Lower lobe of right lung (tissue), 2 donors: ENCODE measurements around the gene IFIT2. TPM values are rescaled to one million over a fixed set of nuclear protein-coding genes. Genes with fewer than 3 reads are reported as not detected.
"Not testable (repeated sequence)": the region's sequence is repeated elsewhere in the genome, so short reads cannot be mapped to it uniquely, and the experiment has no call there.

ENCODE experiments used
- ATAC-seq, 2 donors: fragments of 200-7000 bp; cut with Tn5 transposase; one replicate each; pipeline ENCODE4 v1.9.1; 2020 to 2022; ENCODE audit warnings: mild to moderate bottlenecking in 2 of 2, moderate library complexity in 2 of 2
- DNase-seq: peaks from one replicate; pipeline ENCODE4 v3.0.0-alpha.2; 2020
- H3K27ac ChIP-seq: fragments of 200-600 bp; one replicate; pipeline ENCODE4 v1.8.0; 2022
- H3K27me3 ChIP-seq: fragments of 200-600 bp; one replicate; pipeline ENCODE4 v1.8.0; 2022; ENCODE audit warnings: low read depth
- H3K36me3 ChIP-seq: fragments of 200-600 bp; one replicate; pipeline ENCODE4 v1.8.0; 2022; ENCODE audit warnings: mild to moderate bottlenecking
- H3K4me1 ChIP-seq: fragments of 200-600 bp; one replicate; pipeline ENCODE4 v1.8.0; 2022
- H3K4me3 ChIP-seq: fragments of 200-600 bp; one replicate; pipeline ENCODE4 v1.8.0; 2022; ENCODE audit warnings: mild to moderate bottlenecking
- H3K9me3 ChIP-seq: fragments of 200-600 bp; one replicate; pipeline ENCODE4 v1.8.0; 2022
- intact Hi-C: fragments of 100-400 bp; cut with DNase I; formaldehyde crosslinking; loops from one replicate; pipeline ENCODE4 v1.11.0; 2022
- total RNA-seq: library from RNA; stranded (reverse); fragmentation: NEBNext Ultra II Directional; extraction: Animal tissue kit (Norgen Biotek cat#: 25700); gene quantifications from one replicate; pipeline ENCODE4 v1.2.1, GENCODE V29; 2021
- TF ChIP-seq, protein P1 (sequence below): fragments of 200-600 bp; IDR thresholded peaks from one replicate; pipeline ENCODE4 v1.8.0; 2022; ENCODE audit warnings: antibody characterized with exemption, mild to moderate bottlenecking
- donor health status: DM: no; HTN: yes; CAD: no; lungs with severe emphysema.

The IFIT2 gene
- total RNA-seq, 1 donor from 2014 or later: 64.8 TPM

DNA sequence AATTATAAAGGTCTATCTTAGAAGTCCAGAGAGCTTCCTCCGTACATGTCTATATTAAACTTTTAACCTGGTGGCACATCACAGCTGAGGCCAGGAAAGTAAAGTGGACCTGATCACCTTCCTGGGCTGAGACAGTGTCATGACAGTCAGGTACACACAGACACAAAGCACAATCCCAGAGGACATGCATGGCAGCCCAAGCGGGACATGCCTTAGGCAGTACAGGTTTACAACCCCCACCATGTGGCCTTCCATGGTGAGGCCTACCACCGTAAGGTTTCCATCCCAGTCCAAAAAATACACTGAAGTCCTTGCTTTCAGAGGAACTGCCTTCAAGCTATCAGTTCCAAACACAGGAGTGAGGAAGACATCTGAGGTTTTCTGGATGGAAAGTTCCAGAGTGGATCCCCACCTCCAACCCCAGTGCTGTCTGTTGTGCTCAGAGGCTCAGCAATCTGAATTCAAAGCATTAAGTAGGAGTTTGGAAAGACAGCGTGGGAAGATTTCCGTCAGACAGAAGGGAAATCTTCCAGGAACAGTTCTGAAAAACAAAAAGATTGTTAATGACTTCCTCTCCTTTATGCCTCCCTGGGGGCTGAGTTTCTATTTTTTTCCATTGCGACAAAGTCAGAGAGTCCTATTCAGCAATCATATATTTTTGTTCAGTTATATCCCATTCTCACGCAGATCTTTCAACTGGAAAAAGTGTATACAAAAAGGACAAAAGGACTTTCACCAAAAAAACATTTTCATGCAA, 46.0 kb downstream of the IFIT2 start:
- no peak for DNase-seq
- Histone ChIP-seq H3K4me3 (no peak overlapping the region), H3K9me3 (no peaks in the 10 kb centered on the region), H3K4me1 (peaks cover 71% of the 10 kb centered on the region), H3K36me3 (no peaks in the 10 kb centered on the region), H3K27ac (peak overlapping the region; percentile 9), H3K27me3 (no peaks in the 10 kb centered on the region)
- ATAC-seq: no peak
- TF ChIP-seq, protein P1, sequence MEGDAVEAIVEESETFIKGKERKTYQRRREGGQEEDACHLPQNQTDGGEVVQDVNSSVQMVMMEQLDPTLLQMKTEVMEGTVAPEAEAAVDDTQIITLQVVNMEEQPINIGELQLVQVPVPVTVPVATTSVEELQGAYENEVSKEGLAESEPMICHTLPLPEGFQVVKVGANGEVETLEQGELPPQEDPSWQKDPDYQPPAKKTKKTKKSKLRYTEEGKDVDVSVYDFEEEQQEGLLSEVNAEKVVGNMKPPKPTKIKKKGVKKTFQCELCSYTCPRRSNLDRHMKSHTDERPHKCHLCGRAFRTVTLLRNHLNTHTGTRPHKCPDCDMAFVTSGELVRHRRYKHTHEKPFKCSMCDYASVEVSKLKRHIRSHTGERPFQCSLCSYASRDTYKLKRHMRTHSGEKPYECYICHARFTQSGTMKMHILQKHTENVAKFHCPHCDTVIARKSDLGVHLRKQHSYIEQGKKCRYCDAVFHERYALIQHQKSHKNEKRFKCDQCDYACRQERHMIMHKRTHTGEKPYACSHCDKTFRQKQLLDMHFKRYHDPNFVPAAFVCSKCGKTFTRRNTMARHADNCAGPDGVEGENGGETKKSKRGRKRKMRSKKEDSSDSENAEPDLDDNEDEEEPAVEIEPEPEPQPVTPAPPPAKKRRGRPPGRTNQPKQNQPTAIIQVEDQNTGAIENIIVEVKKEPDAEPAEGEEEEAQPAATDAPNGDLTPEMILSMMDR: no peak
- intact Hi-C loops: no loop called here

DNA sequence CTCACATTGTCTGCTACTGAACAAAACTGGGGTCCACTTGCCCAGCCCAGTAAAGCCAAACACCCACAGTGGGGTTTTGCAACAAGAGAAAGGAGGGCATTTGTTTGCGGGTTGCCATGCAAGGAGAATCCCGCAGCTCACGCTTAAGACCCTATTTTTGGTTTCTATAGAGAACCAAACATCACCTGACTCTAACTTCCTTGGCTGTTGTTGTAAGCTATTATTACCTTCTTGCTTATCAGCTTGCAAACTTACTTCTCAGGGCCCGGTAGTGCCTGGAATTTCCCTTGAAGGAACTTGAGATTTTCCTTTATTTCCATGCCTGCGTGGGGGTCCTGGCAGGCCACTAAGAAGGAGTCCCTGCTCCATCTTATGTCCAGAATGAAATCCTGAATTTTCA, 46.6 kb downstream of the IFIT2 start:
- DNase-seq (no peak), ATAC-seq (no peak)
- TF ChIP-seq, protein P1: no peak
- H3K27me3 ChIP-seq: no peaks in the 10 kb centered on the region
- no peak overlapping the region for H3K27ac ChIP-seq
- H3K4me3 ChIP-seq: no peak overlapping the region
- no peaks in the 10 kb centered on the region for H3K36me3 ChIP-seq
- no peaks in the 10 kb centered on the region for H3K9me3 ChIP-seq
- peaks cover 72% of the 10 kb centered on the region for H3K4me1 ChIP-seq
- intact Hi-C loops: no loop called here

DNA sequence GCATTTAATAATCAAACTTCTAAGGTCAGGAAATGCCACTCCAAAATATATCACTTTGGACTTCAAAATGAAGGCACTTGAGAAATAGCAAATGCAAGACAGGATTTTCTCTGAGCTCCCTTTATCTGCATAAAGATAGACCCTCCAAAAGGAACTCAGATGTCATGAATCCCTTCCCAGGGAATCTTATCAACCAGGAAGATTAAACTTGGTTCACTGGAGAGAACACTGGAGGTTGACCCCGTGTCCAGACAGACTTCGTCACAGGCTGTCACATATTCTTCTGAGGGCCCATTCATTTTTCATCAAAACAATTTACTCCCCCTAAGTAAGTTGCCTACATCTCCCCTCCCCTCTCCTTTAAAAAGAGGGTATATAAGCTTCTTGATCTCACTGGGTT, 47.1 kb downstream of the IFIT2 start:
- peaks cover 72% of the 10 kb centered on the region for H3K4me1 ChIP-seq
- ATAC-seq (no peak), DNase-seq (no peak)
- no peak overlapping the region for H3K27ac ChIP-seq
- no peaks in the 10 kb centered on the region for H3K27me3 ChIP-seq
- intact Hi-C loops: no loop called here
- H3K36me3 ChIP-seq: no peaks in the 10 kb centered on the region
- H3K9me3 ChIP-seq: no peaks in the 10 kb centered on the region
- TF ChIP-seq, protein P1: no peak
- no peak overlapping the region for H3K4me3 ChIP-seq

DNA sequence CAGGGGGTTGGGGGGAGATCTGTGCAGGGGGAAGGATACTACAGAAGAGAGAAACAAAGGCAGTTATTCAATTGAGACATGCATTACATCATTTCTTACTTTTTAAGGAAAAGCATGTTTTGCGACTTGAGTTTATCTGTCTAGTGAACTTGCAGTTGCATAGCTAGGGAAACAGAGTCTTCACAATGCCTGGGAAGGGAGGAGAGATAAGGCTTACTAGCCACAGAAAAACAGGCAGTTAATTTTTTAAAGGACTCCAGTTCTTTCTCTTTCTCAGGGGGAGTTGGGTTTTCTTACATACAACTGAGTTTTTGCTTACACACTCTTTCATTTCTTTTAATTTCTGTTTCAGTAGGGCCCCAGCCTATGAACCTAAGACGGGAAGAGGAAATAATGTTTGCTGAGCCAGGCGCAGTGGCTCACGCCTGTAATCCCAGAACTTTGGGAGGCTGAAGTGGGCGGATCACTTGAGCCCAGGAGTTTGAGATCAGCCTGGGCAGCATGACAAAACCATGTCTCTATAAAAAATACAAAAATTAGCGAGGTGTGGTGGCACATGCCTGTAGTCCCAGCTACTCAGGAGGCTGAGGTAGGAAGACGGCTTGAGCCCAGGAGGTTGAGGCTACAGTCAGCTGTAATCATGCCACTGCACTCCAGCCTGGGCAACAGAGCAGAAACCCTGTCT, 48.9 kb downstream of the IFIT2 start:
- intact Hi-C loops, H3K27me3 ChIP-seq, H3K4me3 ChIP-seq, H3K9me3 ChIP-seq, H3K36me3 ChIP-seq: not testable (repeated sequence)
- H3K4me1 ChIP-seq: peaks cover 64% of the 10 kb centered on the region
- DNase-seq (peak; percentile 59), ATAC-seq (peak; percentile 77 to 79)
- peak overlapping the region; percentile 79 for H3K27ac ChIP-seq

DNA sequence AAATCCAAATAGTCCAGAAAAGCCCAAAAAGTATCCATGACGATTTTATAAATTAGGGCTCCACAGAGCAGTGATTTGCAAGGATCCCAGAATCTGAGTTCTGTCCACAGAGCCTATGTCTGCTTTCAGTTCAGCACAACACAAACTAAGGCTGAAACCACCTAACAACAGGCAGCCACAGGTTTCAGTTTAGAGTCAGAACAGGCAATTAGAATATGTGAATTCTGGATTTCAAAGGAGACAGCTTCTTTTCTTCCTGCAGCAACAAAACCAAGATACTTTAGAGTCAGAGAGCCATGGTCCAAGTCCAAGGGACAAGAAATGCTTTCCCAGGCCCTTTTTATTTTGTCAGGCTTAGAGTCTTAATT, 49.5 kb downstream of the IFIT2 start:
- intact Hi-C loops: no loop called here
- DNase-seq (no peak), ATAC-seq (peak; percentile 40 to 45)
- H3K36me3 ChIP-seq: no peaks in the 10 kb centered on the region
- no peak overlapping the region for H3K4me3 ChIP-seq
- H3K4me1 ChIP-seq: peaks cover 58% of the 10 kb centered on the region
- no peaks in the 10 kb centered on the region for H3K9me3 ChIP-seq
- peak overlapping the region; percentile 79 for H3K27ac ChIP-seq
- TF ChIP-seq, protein P1: no peak
- H3K27me3 ChIP-seq: no peaks in the 10 kb centered on the region
